Measurements from ENCODE around the gene FCN3. TPM values are rescaled to one million over a fixed set of nuclear protein-coding genes. Genes with fewer than 3 reads are reported as not detected.

The FCN3 gene
- total and polyA plus RNA-seq, 9 donors = 0.35 to 7.6 (median 2.4) TPM

- Histone ChIP-seq H3K9me3 (no peaks in the 10 kb centered on the region), H3K4me1 (ENCODE audit: insufficient read depth) (no peaks in the 10 kb centered on the region), H3K27ac (no peak overlapping the region), H3K36me3 (no peaks in the 10 kb centered on the region), H3K4me3 (no peak overlapping the region), H3K27me3 (no peaks in the 10 kb centered on the region)
- WGBS, 3 donors = 57 to 72% (median 59%) methylated on average over 16 to 18 of the region's 18 CpGs
- TF ChIP-seq POLR2A (IDR thresholded peaks at IDR 0.05) = no peak
- TF ChIP-seq EP300 (IDR thresholded peaks at IDR 0.05) = no peak
- TF ChIP-seq, protein P1, sequence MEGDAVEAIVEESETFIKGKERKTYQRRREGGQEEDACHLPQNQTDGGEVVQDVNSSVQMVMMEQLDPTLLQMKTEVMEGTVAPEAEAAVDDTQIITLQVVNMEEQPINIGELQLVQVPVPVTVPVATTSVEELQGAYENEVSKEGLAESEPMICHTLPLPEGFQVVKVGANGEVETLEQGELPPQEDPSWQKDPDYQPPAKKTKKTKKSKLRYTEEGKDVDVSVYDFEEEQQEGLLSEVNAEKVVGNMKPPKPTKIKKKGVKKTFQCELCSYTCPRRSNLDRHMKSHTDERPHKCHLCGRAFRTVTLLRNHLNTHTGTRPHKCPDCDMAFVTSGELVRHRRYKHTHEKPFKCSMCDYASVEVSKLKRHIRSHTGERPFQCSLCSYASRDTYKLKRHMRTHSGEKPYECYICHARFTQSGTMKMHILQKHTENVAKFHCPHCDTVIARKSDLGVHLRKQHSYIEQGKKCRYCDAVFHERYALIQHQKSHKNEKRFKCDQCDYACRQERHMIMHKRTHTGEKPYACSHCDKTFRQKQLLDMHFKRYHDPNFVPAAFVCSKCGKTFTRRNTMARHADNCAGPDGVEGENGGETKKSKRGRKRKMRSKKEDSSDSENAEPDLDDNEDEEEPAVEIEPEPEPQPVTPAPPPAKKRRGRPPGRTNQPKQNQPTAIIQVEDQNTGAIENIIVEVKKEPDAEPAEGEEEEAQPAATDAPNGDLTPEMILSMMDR (IDR thresholded peaks at IDR 0.05) = no peak
- intact Hi-C loops (cut with DNase I) = no loop called here
- no peak for DNase-seq
These were observed 7.5 kb upstream of the FCN3 start for GRCh38 chr1:27381969-27382762.

- TF ChIP-seq POLR2A (IDR thresholded peaks at IDR 0.05) (no peak), EP300 (IDR thresholded peaks at IDR 0.05) (no peak)
- TF ChIP-seq, protein P1 (IDR thresholded peaks at IDR 0.05) = no peak
- H3K27me3 ChIP-seq = no peaks in the 10 kb centered on the region
- intact Hi-C loops (cut with DNase I) = no loop called here
- H3K4me1 ChIP-seq (ENCODE audit: insufficient read depth) = no peaks in the 10 kb centered on the region
- H3K4me3 ChIP-seq = no peak overlapping the region
- no peaks in the 10 kb centered on the region for H3K9me3 ChIP-seq
- H3K36me3 ChIP-seq = no peaks in the 10 kb centered on the region
- peak overlapping the region in 1 of 2 donors; percentile 20 for H3K27ac ChIP-seq
- no peak for DNase-seq
- WGBS, 3 donors = 49 to 58% (median 57%) methylated on average over 12 of the region's 12 CpGs
These were observed 6.4 kb upstream of the FCN3 start for GRCh38 chr1:27380766-27381733.

- Histone ChIP-seq H3K36me3 (no peaks in the 10 kb centered on the region), H3K4me3 (no peak overlapping the region), H3K27me3 (no peaks in the 10 kb centered on the region), H3K4me1 (ENCODE audit: insufficient read depth) (no peaks in the 10 kb centered on the region), H3K27ac (no peak overlapping the region), H3K9me3 (no peaks in the 10 kb centered on the region)
- intact Hi-C loops (cut with DNase I) = no loop called here
- TF ChIP-seq EP300 (IDR thresholded peaks at IDR 0.05) (no peak), POLR2A (IDR thresholded peaks at IDR 0.05) (no peak)
- TF ChIP-seq, protein P1 (IDR thresholded peaks at IDR 0.05) = no peak
- 85 to 96% (median 90%) methylated on average over 4 of the region's 4 CpGs for WGBS, 3 donors
- DNase-seq = no peak
These were observed 5.6 kb upstream of the FCN3 start for GRCh38 chr1:27380224-27380623.

DNA sequence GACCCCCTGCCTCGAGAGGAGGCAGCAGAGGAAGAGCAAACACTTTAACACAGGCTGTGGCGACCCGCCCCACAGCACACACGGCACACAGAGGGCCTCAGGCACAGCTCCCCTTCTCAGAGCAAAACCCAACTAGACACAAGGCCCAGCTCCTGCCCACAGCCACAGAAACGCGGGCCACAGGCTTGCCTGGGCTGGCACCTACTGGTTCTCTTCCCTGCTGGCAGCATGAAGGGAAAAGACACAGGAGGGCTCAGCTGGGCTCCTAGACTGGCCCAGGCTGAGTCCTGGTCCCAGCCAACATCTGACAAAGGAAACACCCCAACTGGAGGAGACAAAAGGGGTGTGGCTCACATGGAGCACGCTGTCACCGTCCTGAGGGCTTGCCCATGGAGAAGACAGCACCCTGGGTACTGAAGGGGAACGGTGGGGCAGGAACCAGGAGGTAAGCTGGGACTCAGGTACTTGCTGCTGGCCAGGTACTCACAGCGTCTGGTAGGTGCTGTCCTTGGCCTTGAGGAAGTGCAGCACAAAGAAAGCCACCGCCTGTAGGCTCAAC is 5.0 kb upstream of the FCN3 start:
- WGBS, 3 donors = 88 to 96% (median 93%) methylated on average over 11 of the region's 11 CpGs

More for the DNA sequence above, 5.0 kb upstream of the FCN3 start:
- TF ChIP-seq POLR2A (IDR thresholded peaks at IDR 0.05) = no peak
- TF ChIP-seq, protein P1 (IDR thresholded peaks at IDR 0.05) = no peak
- no peaks in the 10 kb centered on the region for H3K27me3 ChIP-seq
- H3K4me1 ChIP-seq (ENCODE audit: insufficient read depth) = no peaks in the 10 kb centered on the region
- H3K4me3 ChIP-seq = no peak overlapping the region
- no peaks in the 10 kb centered on the region for H3K36me3 ChIP-seq
- no peak overlapping the region for H3K27ac ChIP-seq
- intact Hi-C loops (cut with DNase I) = no loop called here
- no peak for DNase-seq
- H3K9me3 ChIP-seq = no peaks in the 10 kb centered on the region

Data from ovary (tissue), 9 donors.